HG03439 (cell line): Measurements from ENCODE around the gene BPTF.
"Not testable (repeated sequence)": the region's sequence is repeated elsewhere in the genome, so short reads cannot be mapped to it uniquely, and the experiment has no call there.

Experiments
- ATAC-seq: cut with Tn5 transposase; IDR thresholded peaks from one replicate; pipeline ENCODE4 v1.9.1; 2021; ENCODE audit warnings: mild to moderate bottlenecking, moderate library complexity; ENCODE audit not compliant: unreplicated experiment

Gene BPTF

GRCh38 chr17:67960276-67960675, 135.0 kb downstream of the BPTF start:
- not testable (repeated sequence) for ATAC-seq

- not testable (repeated sequence) for ATAC-seq
Measured at GRCh38 chr17:67962156-67962555, 136.9 kb downstream of the BPTF start.

- ATAC-seq = not testable (repeated sequence)
Measured at GRCh38 chr17:67963145-67963572, 137.9 kb downstream of the BPTF start.

GRCh38 chr17:67970783-67971182, 145.5 kb downstream of the BPTF start:
- ATAC-seq = no peak

- no peak for ATAC-seq
Measured at GRCh38 chr17:67974185-67974584, 148.9 kb downstream of the BPTF start.

- no peak for ATAC-seq
Measured at GRCh38 chr17:67974598-67975066, 149.3 kb downstream of the BPTF start.

- not testable (repeated sequence) for ATAC-seq
Measured at GRCh38 chr17:67976306-67976705, 151.0 kb downstream of the BPTF start.

- ATAC-seq = no peak
Measured at GRCh38 chr17:67980456-67980855, 155.2 kb downstream of the BPTF start.

GRCh38 chr17:67980883-67981282, 155.6 kb downstream of the BPTF start:
- ATAC-seq = not testable (repeated sequence)

GRCh38 chr17:67982034-67982640, 156.8 kb downstream of the BPTF start:
- no peak for ATAC-seq

GRCh38 chr17:67982686-67983382, 157.5 kb downstream of the BPTF start:
- ATAC-seq = no peak

GRCh38 chr17:67983383-67983688, 158.0 kb downstream of the BPTF start:
- ATAC-seq = no peak

GRCh38 chr17:67990909-67991308, 165.6 kb downstream of the BPTF start:
- no peak for ATAC-seq

GRCh38 chr17:67992548-67993152, 167.3 kb downstream of the BPTF start:
- peak; percentile 0 for ATAC-seq

- ATAC-seq = peak; percentile 80
Measured at GRCh38 chr17:67993153-67993997, 168.1 kb downstream of the BPTF start.

- no peak for ATAC-seq
Measured at GRCh38 chr17:67993998-67994361, 168.7 kb downstream of the BPTF start.

GRCh38 chr17:67994817-67995569, 169.7 kb downstream of the BPTF start:
- ATAC-seq = no peak

- ATAC-seq = no peak
Measured at GRCh38 chr17:67995570-67996263, 170.4 kb downstream of the BPTF start.

GRCh38 chr17:67996301-67997171, 171.2 kb downstream of the BPTF start, which contains the start of gene C17orf58:
Gene C17orf58, minus strand, starts transcription at chr17:67996469. Its CDS starts 271 bp downstream, at chr17:67996198.
- ATAC-seq = not testable (repeated sequence)
